MM.1S (cell line): ENCODE measurements around the gene ARHGEF18.
"Not testable (repeated sequence)": the region's sequence is repeated elsewhere in the genome, so short reads cannot be mapped to it uniquely, and the experiment has no call there.

Experiments used
- DNase-seq: peaks from one replicate; pipeline ENCODE4 v3.0.0-alpha.2; 2015
- H2AFZ ChIP-seq: fragments of 300-600 bp; sonication (generic); 2 replicates; pipeline ENCODE4 v1.6.0; 2016; ENCODE audit warnings: antibody characterized with exemption, low read length
- H3F3A ChIP-seq: fragments of 300-600 bp; sonication (generic); 2 replicates; pipeline ENCODE4 v1.6.1; 2016; ENCODE audit warnings: mild to moderate bottlenecking, antibody characterized with exemption, low read length, moderate library complexity, mixed read lengths; ENCODE audit not compliant: insufficient read depth
- H3K27ac ChIP-seq: fragments of 300-600 bp; sonication (generic); 2 replicates; pipeline ENCODE4 v1.5.1; 2016; ENCODE audit warnings: mild to moderate bottlenecking, low read length
- H3K27me3 ChIP-seq: fragments of 300-600 bp; sonication (generic); replicated peaks from 2 replicates; pipeline ENCODE4 v1.6.0; 2016; ENCODE audit warnings: low read length; ENCODE audit not compliant: insufficient read depth
- H3K36me3 ChIP-seq: fragments of 300-600 bp; sonication (generic); replicated peaks from 2 replicates; pipeline ENCODE4 v1.6.1; 2016; ENCODE audit warnings: mild to moderate bottlenecking, low read length, mixed read lengths; ENCODE audit not compliant: insufficient read depth
- H3K4me1 ChIP-seq: fragments of 300-600 bp; sonication (generic); 2 replicates; pipeline ENCODE4 v1.6.1; 2016; ENCODE audit warnings: low read length, mixed read lengths
- H3K4me2 ChIP-seq: fragments of 300-600 bp; sonication (generic); 2 replicates; pipeline ENCODE4 v1.6.0; 2016; ENCODE audit warnings: low read depth, low read length
- H3K4me3 ChIP-seq: fragments of 300-600 bp; sonication (generic); 2 replicates; pipeline ENCODE4 v1.5.1; 2016; ENCODE audit warnings: low read length, mixed read lengths
- H3K79me2 ChIP-seq: fragments of 300-600 bp; sonication (generic); 2 replicates; pipeline ENCODE4 v1.6.1; 2016; ENCODE audit warnings: mixed run types, low read length, mixed read lengths
- H3K9ac ChIP-seq: fragments of 300-600 bp; sonication (generic); 2 replicates; pipeline ENCODE4 v1.6.1; 2016; ENCODE audit warnings: low read length, mixed read lengths
- H3K9me2 ChIP-seq: fragments of 300-600 bp; sonication (generic); replicated peaks from 2 replicates; pipeline ENCODE4 v1.6.1; 2016; ENCODE audit warnings: mild to moderate bottlenecking, low read length, mixed read lengths; ENCODE audit not compliant: insufficient read depth
- H3K9me3 ChIP-seq: fragments of 300-600 bp; sonication (generic); replicated peaks from 2 replicates; pipeline ENCODE4 v1.6.1; 2016; ENCODE audit warnings: mild to moderate bottlenecking, low read length, mixed read lengths; ENCODE audit not compliant: insufficient read depth
- H4K20me1 ChIP-seq: fragments of 300-600 bp; sonication (generic); 2 replicates; pipeline ENCODE4 v1.6.1; 2016; ENCODE audit warnings: mild to moderate bottlenecking, low read length, moderate library complexity, mixed read lengths; ENCODE audit not compliant: insufficient read depth
- EZH2 ChIP-seq: fragments of 300-600 bp; sonication (generic); optimal IDR thresholded peaks from 2 replicates; pipeline ENCODE3; 2017; ENCODE audit warnings: low read depth, mild to moderate bottlenecking, antibody characterized with exemption, low read length, mixed read lengths
- EZH2phosphoT487 ChIP-seq: fragments of 300-600 bp; sonication (generic); IDR thresholded peaks from 2 replicates; pipeline ENCODE4 v1.6.1; 2018; ENCODE audit warnings: antibody characterized with exemption, low read length
- TF ChIP-seq, protein P1 (sequence below): fragments of 300-600 bp; sonication (generic); IDR thresholded peaks from 2 replicates; pipeline ENCODE4 v1.5.1; 2016; ENCODE audit warnings: antibody characterized with exemption, low read length, mixed read lengths

The ARHGEF18 gene

GRCh38 chr19:7368456-7368855, 19.7 kb downstream of the ARHGEF18 start:
- Histone ChIP-seq H3K79me2 (no peaks in the 10 kb centered on the region), H2AFZ (no peak overlapping the region), H3K27me3 (peaks cover 78% of the 10 kb centered on the region), H3K27ac (no peak overlapping the region), H3K9me2 (no peaks in the 10 kb centered on the region), H4K20me1 (no peaks in the 10 kb centered on the region), H3K9me3 (no peaks in the 10 kb centered on the region), H3F3A (no peaks in the 10 kb centered on the region), H3K4me2 (no peak overlapping the region), H3K4me3 (no peak overlapping the region), H3K36me3 (no peaks in the 10 kb centered on the region), H3K9ac (no peak overlapping the region), H3K4me1 (no peaks in the 10 kb centered on the region)
- TF ChIP-seq, protein P1, sequence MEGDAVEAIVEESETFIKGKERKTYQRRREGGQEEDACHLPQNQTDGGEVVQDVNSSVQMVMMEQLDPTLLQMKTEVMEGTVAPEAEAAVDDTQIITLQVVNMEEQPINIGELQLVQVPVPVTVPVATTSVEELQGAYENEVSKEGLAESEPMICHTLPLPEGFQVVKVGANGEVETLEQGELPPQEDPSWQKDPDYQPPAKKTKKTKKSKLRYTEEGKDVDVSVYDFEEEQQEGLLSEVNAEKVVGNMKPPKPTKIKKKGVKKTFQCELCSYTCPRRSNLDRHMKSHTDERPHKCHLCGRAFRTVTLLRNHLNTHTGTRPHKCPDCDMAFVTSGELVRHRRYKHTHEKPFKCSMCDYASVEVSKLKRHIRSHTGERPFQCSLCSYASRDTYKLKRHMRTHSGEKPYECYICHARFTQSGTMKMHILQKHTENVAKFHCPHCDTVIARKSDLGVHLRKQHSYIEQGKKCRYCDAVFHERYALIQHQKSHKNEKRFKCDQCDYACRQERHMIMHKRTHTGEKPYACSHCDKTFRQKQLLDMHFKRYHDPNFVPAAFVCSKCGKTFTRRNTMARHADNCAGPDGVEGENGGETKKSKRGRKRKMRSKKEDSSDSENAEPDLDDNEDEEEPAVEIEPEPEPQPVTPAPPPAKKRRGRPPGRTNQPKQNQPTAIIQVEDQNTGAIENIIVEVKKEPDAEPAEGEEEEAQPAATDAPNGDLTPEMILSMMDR, result no peak
- TF ChIP-seq EZH2phosphoT487, result no peak
- no peak for TF ChIP-seq EZH2
- DNase-seq, result no peak

GRCh38 chr19:7368866-7369265, 20.1 kb downstream of the ARHGEF18 start:
- not testable (repeated sequence) for H2AFZ ChIP-seq, H3K9me3 ChIP-seq, H3K36me3 ChIP-seq, H4K20me1 ChIP-seq, DNase-seq, H3F3A ChIP-seq, H3K27ac ChIP-seq, H3K79me2 ChIP-seq, H3K4me3 ChIP-seq, H3K9ac ChIP-seq, H3K9me2 ChIP-seq, H3K4me1 ChIP-seq, H3K4me2 ChIP-seq
- H3K27me3 ChIP-seq, result peaks cover 73% of the 10 kb centered on the region

DNA sequence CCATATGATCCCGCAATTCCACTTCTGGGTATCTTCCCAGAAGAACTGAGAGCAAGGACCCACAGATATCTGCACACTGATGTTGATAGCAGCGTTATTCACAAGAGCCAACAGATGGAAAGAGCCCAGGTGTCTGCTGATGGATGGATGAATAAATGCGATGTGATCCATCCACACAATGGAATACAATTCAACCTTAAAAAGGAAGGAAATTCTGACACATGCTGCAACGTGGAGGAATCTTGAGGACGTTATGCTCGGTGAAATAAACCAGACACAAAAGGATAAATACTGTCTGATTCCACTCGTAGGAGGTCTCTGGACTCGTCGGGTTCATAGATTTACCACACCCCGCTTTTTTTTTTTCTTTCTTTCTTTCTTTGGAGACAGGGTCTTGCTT, 21.8 kb downstream of the ARHGEF18 start:
- H3K27me3 ChIP-seq, result peaks cover 57% of the 10 kb centered on the region
- no peak overlapping the region for H3K27ac ChIP-seq
- H3K9me3 ChIP-seq, result no peaks in the 10 kb centered on the region
- TF ChIP-seq, protein P1, result no peak
- TF ChIP-seq EZH2, result no peak
- H3K9me2 ChIP-seq, result no peaks in the 10 kb centered on the region
- H3K36me3 ChIP-seq, result no peaks in the 10 kb centered on the region
- H3K79me2 ChIP-seq, result no peaks in the 10 kb centered on the region
- no peaks in the 10 kb centered on the region for H3F3A ChIP-seq
- no peaks in the 10 kb centered on the region for H3K4me1 ChIP-seq
- H4K20me1 ChIP-seq, result no peaks in the 10 kb centered on the region
- no peak overlapping the region for H3K4me3 ChIP-seq
- H3K9ac ChIP-seq, result no peak overlapping the region
- no peak for DNase-seq
- H2AFZ ChIP-seq, result no peak overlapping the region
- H3K4me2 ChIP-seq, result no peak overlapping the region

DNA sequence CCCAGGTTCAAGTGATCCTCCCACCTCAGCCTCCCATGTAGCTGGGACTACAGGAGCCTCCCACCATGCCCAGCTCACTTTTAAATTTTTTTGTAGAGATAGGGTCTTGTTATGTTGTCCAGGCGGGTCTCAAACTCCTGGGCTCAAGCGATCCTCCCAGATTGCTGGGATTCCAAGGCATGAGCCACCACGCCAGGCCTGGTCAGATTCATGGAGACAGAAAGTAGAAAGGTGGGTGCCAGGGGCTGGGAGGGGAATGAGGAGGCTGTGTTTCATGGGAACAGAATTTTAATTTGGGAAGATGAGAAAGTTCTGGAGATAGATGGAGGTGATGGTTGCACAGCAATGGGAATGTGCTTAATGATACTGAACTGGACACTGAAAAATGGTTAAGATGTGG, 22.3 kb downstream of the ARHGEF18 start:
- H3K4me3 ChIP-seq, result no peak overlapping the region
- no peak overlapping the region for H3K4me2 ChIP-seq
- H2AFZ ChIP-seq, result no peak overlapping the region
- H3K27ac ChIP-seq, result no peak overlapping the region
- no peaks in the 10 kb centered on the region for H3K79me2 ChIP-seq
- no peaks in the 10 kb centered on the region for H3K9me2 ChIP-seq
- TF ChIP-seq EZH2phosphoT487 (no peak), EZH2 (no peak)
- TF ChIP-seq, protein P1, result no peak
- H3F3A ChIP-seq, result no peaks in the 10 kb centered on the region
- no peaks in the 10 kb centered on the region for H3K9me3 ChIP-seq
- H3K9ac ChIP-seq, result no peak overlapping the region
- H4K20me1 ChIP-seq, result no peaks in the 10 kb centered on the region
- no peak for DNase-seq
- peaks cover 55% of the 10 kb centered on the region for H3K27me3 ChIP-seq
- no peaks in the 10 kb centered on the region for H3K4me1 ChIP-seq
- H3K36me3 ChIP-seq, result no peaks in the 10 kb centered on the region
